Vagina (tissue), 2 donors: ENCODE measurements around the gene RTCB. TPM values are rescaled to one million over a fixed set of nuclear protein-coding genes. Genes with fewer than 3 reads are reported as not detected.

ENCODE experiments used
- DNase-seq, 2 donors: peaks; one replicate each; pipeline ENCODE4 v3.0.0-alpha.2; 2017; ENCODE audit errors: extremely low spot score in 2 of 2
- H3K27ac ChIP-seq: fragments of 200-600 bp; sonication (generic); one replicate; pipeline ENCODE4 v1.5.1; 2019
- H3K27me3 ChIP-seq: fragments of 200-600 bp; sonication (generic); one replicate; pipeline ENCODE4 v1.5.1; 2019
- H3K36me3 ChIP-seq, 2 donors: fragments of 200-600 bp; sonication (generic); one replicate each; pipeline ENCODE4 v1.5.1; 2017 to 2019
- H3K4me1 ChIP-seq: fragments of 200-600 bp; sonication (generic); one replicate; pipeline ENCODE4 v1.5.1; 2019
- H3K4me3 ChIP-seq, 2 donors: fragments of 200-600 bp; sonication (generic); 1 replicate in 1 of 2; 2 replicates in 1 of 2; pipeline ENCODE4 v1.5.1; 2016 to 2019
- H3K9me3 ChIP-seq: fragments of 200-600 bp; sonication (generic); one replicate; pipeline ENCODE4 v1.5.1; 2019
- CTCF ChIP-seq, 3 experiments: fragments of 450-650 bp in 2 of 3; fragments of 200-600 bp in 1 of 3; sonication (generic) in 1 of 3; IDR thresholded peaks; one replicate each; pipeline ENCODE4 v1.5.1; 2017 to 2019; ENCODE audit warnings: antibody characterized with exemption in 3 of 3, mild to moderate bottlenecking in 2 of 3, moderate library complexity in 2 of 3
- POLR2A ChIP-seq, 2 donors: fragments of 450-650 bp; IDR thresholded peaks; one replicate each; pipeline ENCODE4 v1.6.1; 2017; ENCODE audit warnings: antibody characterized with exemption in 2 of 2, mild to moderate bottlenecking in 2 of 2, moderate library complexity in 2 of 2
- POLR2AphosphoS5 ChIP-seq, 2 donors: sonication (generic); formaldehyde crosslinking; IDR thresholded peaks; one replicate each; pipeline ENCODE4 v1.9.0; 2017; ENCODE audit warnings: antibody characterized with exemption in 2 of 2, mild to moderate bottlenecking in 2 of 2, low read depth in 1 of 2; ENCODE audit not compliant: insufficient read depth in 1 of 2
- intact Hi-C: fragments of 100-400 bp; cut with DNase I; formaldehyde crosslinking; loops from one replicate; pipeline ENCODE4 v1.15.1; 2023
- total RNA-seq: library from RNA; depleted of rRNA; stranded (reverse); fragments of >200 nt; gene quantifications from one replicate; pipeline ENCODE4 v1.2.3, GENCODE V29; 2016

The RTCB gene
- total RNA-seq, 1 donor from 2014 or later: 42.2 TPM

- Histone ChIP-seq H3K4me1 (no peaks in the 10 kb centered on the region), H3K27me3 (no peaks in the 10 kb centered on the region), H3K4me3 (no peak overlapping the region), H3K9me3 (no peaks in the 10 kb centered on the region), H3K36me3 (no peaks in the 10 kb centered on the region), H3K27ac (no peak overlapping the region)
- intact Hi-C loops: no loop called here
- TF ChIP-seq POLR2AphosphoS5 (IDR thresholded peaks at IDR 0.05; ENCODE audit: insufficient read depth in 1 of 2, low read depth in 1 of 2) (no peak), CTCF (IDR thresholded peaks at IDR 0.05) (no peak), POLR2A (IDR thresholded peaks at IDR 0.05) (no peak)
- DNase-seq: no peak
Measured at GRCh38 chr22:32343941-32344340, 68.1 kb downstream of the RTCB start.

GRCh38 chr22:32342977-32343376 is 69.1 kb downstream of the RTCB start:
- H3K27me3 ChIP-seq: no peaks in the 10 kb centered on the region
- H3K27ac ChIP-seq: no peak overlapping the region
- H3K4me1 ChIP-seq: no peaks in the 10 kb centered on the region
- intact Hi-C loops: no loop called here
- no peaks in the 10 kb centered on the region for H3K36me3 ChIP-seq
- no peaks in the 10 kb centered on the region for H3K9me3 ChIP-seq
- no peak for DNase-seq
- no peak for TF ChIP-seq CTCF (IDR thresholded peaks at IDR 0.05)
- no peak for TF ChIP-seq POLR2A (IDR thresholded peaks at IDR 0.05)
- no peak for TF ChIP-seq POLR2AphosphoS5 (IDR thresholded peaks at IDR 0.05; ENCODE audit: insufficient read depth in 1 of 2, low read depth in 1 of 2)
- H3K4me3 ChIP-seq: no peak overlapping the region

- no peaks in the 10 kb centered on the region for H3K27me3 ChIP-seq
- H3K36me3 ChIP-seq: no peaks in the 10 kb centered on the region
- no peak for TF ChIP-seq CTCF (IDR thresholded peaks at IDR 0.05)
- no peak for TF ChIP-seq POLR2AphosphoS5 (IDR thresholded peaks at IDR 0.05; ENCODE audit: insufficient read depth in 1 of 2, low read depth in 1 of 2)
- no peak for TF ChIP-seq POLR2A (IDR thresholded peaks at IDR 0.05)
- intact Hi-C loops: no loop called here
- DNase-seq: peak; percentile 37 to 74
- peaks cover 8% of the 10 kb centered on the region for H3K4me1 ChIP-seq
- H3K9me3 ChIP-seq: no peaks in the 10 kb centered on the region
- H3K27ac ChIP-seq: no peak overlapping the region
- H3K4me3 ChIP-seq: no peak overlapping the region
Measured at GRCh38 chr22:32341122-32341740, 70.8 kb downstream of the RTCB start.

- H3K4me1 ChIP-seq: peaks cover 13% of the 10 kb centered on the region
- H3K27me3 ChIP-seq: no peaks in the 10 kb centered on the region
- peak; percentile 34 to 55 for DNase-seq
- H3K9me3 ChIP-seq: no peaks in the 10 kb centered on the region
- TF ChIP-seq POLR2A (IDR thresholded peaks at IDR 0.05) (no peak), CTCF (IDR thresholded peaks at IDR 0.05) (no peak), POLR2AphosphoS5 (IDR thresholded peaks at IDR 0.05; ENCODE audit: insufficient read depth in 1 of 2, low read depth in 1 of 2) (no peak)
- no peak overlapping the region for H3K4me3 ChIP-seq
- H3K27ac ChIP-seq: no peak overlapping the region
- intact Hi-C loops: no loop called here
- H3K36me3 ChIP-seq: no peaks in the 10 kb centered on the region
Measured at GRCh38 chr22:32340411-32340810, 71.6 kb downstream of the RTCB start.

GRCh38 chr22:32339190-32340012 is 72.6 kb downstream of the RTCB start:
- peak in 1 of 2 donors; percentile 47 for DNase-seq
- intact Hi-C loops: no loop called here

More at GRCh38 chr22:32339190-32340012, 72.6 kb downstream of the RTCB start:
- no peak overlapping the region for H3K4me3 ChIP-seq
- TF ChIP-seq CTCF (IDR thresholded peaks at IDR 0.05) (no peak), POLR2AphosphoS5 (IDR thresholded peaks at IDR 0.05; ENCODE audit: insufficient read depth in 1 of 2, low read depth in 1 of 2) (no peak), POLR2A (IDR thresholded peaks at IDR 0.05) (no peak)
- peaks cover 13% of the 10 kb centered on the region for H3K4me1 ChIP-seq
- H3K27me3 ChIP-seq: no peaks in the 10 kb centered on the region
- no peak overlapping the region for H3K27ac ChIP-seq
- H3K9me3 ChIP-seq: no peaks in the 10 kb centered on the region
- no peaks in the 10 kb centered on the region for H3K36me3 ChIP-seq
